ENCODE measurements around the gene EGFL6.

Gene EGFL6

GRCh38 chrX:13552892-13553291 is 16.5 kb upstream of the EGFL6 start:
- FAIRE-seq = no peak
- DNase-seq (ENCODE audit: insufficient read length, low spot score) = no peak
- TF ChIP-seq CTCF (IDR thresholded peaks at IDR 0.05; ENCODE audit: insufficient read depth, missing control alignments) = no peak

DNA sequence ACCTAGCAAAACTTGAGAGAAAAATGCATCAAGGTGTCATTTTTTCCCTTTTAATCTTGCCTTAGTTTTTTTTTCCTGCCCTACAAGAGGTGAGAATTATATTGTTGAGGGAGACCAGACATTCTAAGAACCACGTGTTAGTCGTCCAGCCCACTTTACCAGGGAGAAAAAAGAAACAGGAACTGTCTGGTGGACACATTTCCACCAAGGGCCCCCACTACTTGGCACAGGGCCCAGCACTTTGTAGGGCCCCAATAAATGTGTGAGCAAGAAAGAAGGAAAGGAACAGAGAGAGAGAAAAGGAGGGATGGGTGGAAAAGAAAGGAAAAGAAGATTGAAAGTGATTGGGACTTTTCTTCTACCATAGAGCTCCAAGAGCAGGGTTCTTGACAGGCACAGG is 3.9 kb upstream of the EGFL6 start:
- FAIRE-seq (no peak), DNase-seq (ENCODE audit: insufficient read length, low spot score) (no peak)
- no peak for TF ChIP-seq CTCF (IDR thresholded peaks at IDR 0.05; ENCODE audit: insufficient read depth, missing control alignments)

DNA sequence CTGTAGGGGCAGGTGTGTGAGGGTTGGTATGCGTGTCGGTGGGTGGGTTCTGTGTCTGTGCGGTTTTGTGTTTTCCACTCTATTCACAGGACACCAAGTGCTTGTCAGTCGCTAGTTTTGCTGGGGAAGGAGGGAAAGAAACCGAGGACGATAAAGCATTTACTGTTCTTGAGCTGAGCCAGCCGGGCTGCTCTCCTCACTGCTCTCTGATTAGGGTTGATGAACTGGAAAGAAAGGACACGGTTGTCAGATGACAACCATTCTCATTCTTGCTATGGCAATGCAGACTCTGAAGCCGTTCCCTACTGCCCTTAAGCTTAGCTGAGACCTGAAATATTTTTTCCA is 832 bp downstream of the EGFL6 start:
- FAIRE-seq (no peak), DNase-seq (ENCODE audit: insufficient read length, low spot score) (no peak)
- TF ChIP-seq CTCF (IDR thresholded peaks at IDR 0.05; ENCODE audit: insufficient read depth, missing control alignments) = no peak

DNA sequence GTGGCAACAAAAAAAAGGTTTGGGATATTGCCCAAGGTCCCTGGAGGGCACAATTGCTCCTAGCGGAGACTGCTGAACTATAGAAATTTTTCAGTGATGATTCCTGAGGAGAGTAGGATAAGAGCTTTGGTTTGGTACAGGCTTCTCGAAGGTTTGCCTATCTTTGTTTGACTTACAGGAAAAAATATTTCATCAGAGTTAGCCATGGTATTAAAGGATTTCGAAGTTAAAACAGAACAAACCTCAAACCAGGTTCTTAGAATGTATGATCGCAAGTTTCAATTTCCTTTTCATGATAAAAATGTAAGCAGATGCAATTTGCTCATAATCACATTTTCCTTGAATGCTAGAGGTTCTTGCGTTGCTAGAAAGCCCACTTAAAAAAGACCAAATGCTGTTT is 1.7 kb downstream of the EGFL6 start:
- DNase-seq (ENCODE audit: insufficient read length, low spot score) = no peak
- no peak for FAIRE-seq
- no peak for TF ChIP-seq CTCF (IDR thresholded peaks at IDR 0.05; ENCODE audit: insufficient read depth, missing control alignments)

GRCh38 chrX:13574600-13574999 is 5.2 kb downstream of the EGFL6 start:
- DNase-seq (ENCODE audit: insufficient read length, low spot score) (no peak), FAIRE-seq (no peak)
- no peak for TF ChIP-seq CTCF (IDR thresholded peaks at IDR 0.05; ENCODE audit: insufficient read depth, missing control alignments)

DNA sequence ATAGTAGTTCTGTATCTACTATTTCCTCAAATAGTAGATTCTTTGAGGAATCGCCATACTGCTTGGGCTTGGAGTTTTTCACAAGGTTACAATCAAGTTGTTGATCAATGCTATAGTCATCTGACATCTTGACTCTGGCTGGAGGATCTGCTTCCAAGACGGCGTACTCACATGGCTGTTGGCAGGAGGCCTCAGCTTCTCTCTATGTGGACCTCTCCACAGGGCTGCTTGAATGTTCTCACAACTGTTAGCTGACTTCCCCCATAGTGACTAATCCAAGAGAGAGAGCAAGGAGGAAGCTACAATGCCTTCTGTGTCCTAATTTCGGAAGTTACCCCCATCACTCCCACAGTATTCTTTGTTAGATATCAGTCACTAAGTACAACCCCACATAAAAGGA is 10.3 kb downstream of the EGFL6 start:
- FAIRE-seq (no peak), DNase-seq (ENCODE audit: insufficient read length, low spot score) (no peak)
- no peak for TF ChIP-seq CTCF (IDR thresholded peaks at IDR 0.05; ENCODE audit: insufficient read depth, missing control alignments)

GRCh38 chrX:13581554-13581953 is 12.2 kb downstream of the EGFL6 start:
- DNase-seq (ENCODE audit: insufficient read length, low spot score) (no peak), FAIRE-seq (no peak)
- TF ChIP-seq CTCF (IDR thresholded peaks at IDR 0.05; ENCODE audit: insufficient read depth, missing control alignments) = no peak

Measured in D721Med (cell line).